Measurements from ENCODE around the gene AMOTL2.

GRCh38 chr3:134331811-134332199 lies 42.4 kb downstream of the AMOTL2 start:
- TF ChIP-seq, protein P1, sequence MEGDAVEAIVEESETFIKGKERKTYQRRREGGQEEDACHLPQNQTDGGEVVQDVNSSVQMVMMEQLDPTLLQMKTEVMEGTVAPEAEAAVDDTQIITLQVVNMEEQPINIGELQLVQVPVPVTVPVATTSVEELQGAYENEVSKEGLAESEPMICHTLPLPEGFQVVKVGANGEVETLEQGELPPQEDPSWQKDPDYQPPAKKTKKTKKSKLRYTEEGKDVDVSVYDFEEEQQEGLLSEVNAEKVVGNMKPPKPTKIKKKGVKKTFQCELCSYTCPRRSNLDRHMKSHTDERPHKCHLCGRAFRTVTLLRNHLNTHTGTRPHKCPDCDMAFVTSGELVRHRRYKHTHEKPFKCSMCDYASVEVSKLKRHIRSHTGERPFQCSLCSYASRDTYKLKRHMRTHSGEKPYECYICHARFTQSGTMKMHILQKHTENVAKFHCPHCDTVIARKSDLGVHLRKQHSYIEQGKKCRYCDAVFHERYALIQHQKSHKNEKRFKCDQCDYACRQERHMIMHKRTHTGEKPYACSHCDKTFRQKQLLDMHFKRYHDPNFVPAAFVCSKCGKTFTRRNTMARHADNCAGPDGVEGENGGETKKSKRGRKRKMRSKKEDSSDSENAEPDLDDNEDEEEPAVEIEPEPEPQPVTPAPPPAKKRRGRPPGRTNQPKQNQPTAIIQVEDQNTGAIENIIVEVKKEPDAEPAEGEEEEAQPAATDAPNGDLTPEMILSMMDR (conservative IDR thresholded peaks at IDR 0.05 in 1 of 2, IDR thresholded peaks at IDR 0.05 in 1 of 2; ENCODE audit: extremely low read depth in 1 of 2, insufficient read depth in 1 of 2, low read depth in 1 of 2, low read length in 2 of 2) = no peak
- TF ChIP-seq EZH2 (IDR thresholded peaks at IDR 0.05; ENCODE audit: borderline replicate concordance, low read length) = no peak
